Retina (tissue), 1 donor: Measurements from ENCODE around the gene PACRG.

Experiments
- DNase-seq: peaks from one replicate; pipeline ENCODE4 v3.0.0-alpha.2; 2016

Gene PACRG

GRCh38 chr6:163324326-163324687 lies 596.5 kb downstream of the PACRG start:
- no peak for DNase-seq

GRCh38 chr6:163324688-163325389 lies 597.1 kb downstream of the PACRG start:
- DNase-seq, result peak; percentile 60

GRCh38 chr6:163325390-163325784 lies 597.6 kb downstream of the PACRG start:
- DNase-seq, result no peak

GRCh38 chr6:163327165-163327880 lies 599.5 kb downstream of the PACRG start:
- DNase-seq, result no peak

GRCh38 chr6:163327921-163328320 lies 600.1 kb downstream of the PACRG start:
- DNase-seq, result no peak

- DNase-seq, result no peak
These were observed 600.6 kb downstream of the PACRG start for GRCh38 chr6:163328411-163328810.

- DNase-seq, result no peak
These were observed 602.2 kb downstream of the PACRG start for GRCh38 chr6:163329991-163330390.

GRCh38 chr6:163331245-163331644 lies 603.5 kb downstream of the PACRG start:
- DNase-seq, result no peak

- no peak for DNase-seq
These were observed 604.8 kb downstream of the PACRG start for GRCh38 chr6:163332575-163332974.

- DNase-seq, result no peak
These were observed 605.3 kb downstream of the PACRG start for GRCh38 chr6:163333038-163333437.

GRCh38 chr6:163333701-163334663 lies 606.2 kb downstream of the PACRG start:
- no peak for DNase-seq

GRCh38 chr6:163335056-163335455 lies 607.3 kb downstream of the PACRG start:
- no peak for DNase-seq

- DNase-seq, result no peak
These were observed 608.1 kb downstream of the PACRG start for GRCh38 chr6:163335671-163336545.

GRCh38 chr6:163336961-163337360 lies 609.2 kb downstream of the PACRG start:
- no peak for DNase-seq

GRCh38 chr6:163337958-163338357 lies 610.2 kb downstream of the PACRG start:
- no peak for DNase-seq

- DNase-seq, result peak; percentile 52
These were observed 611.1 kb downstream of the PACRG start for GRCh38 chr6:163338671-163339405.

- no peak for DNase-seq
These were observed 611.7 kb downstream of the PACRG start for GRCh38 chr6:163339466-163339865.

GRCh38 chr6:163340201-163340887 lies 612.6 kb downstream of the PACRG start:
- no peak for DNase-seq

GRCh38 chr6:163341224-163342061 lies 613.7 kb downstream of the PACRG start:
- DNase-seq, result no peak
